ENCODE results near the gene CTXN1. TPM values are rescaled to one million over a fixed set of nuclear protein-coding genes. Genes with fewer than 3 reads are reported as not detected.

CTXN1 gene
- total and polyA plus RNA-seq, 2 donors (not counting 1 experiment from before 2014, with no cell fraction given), result not detected

DNA sequence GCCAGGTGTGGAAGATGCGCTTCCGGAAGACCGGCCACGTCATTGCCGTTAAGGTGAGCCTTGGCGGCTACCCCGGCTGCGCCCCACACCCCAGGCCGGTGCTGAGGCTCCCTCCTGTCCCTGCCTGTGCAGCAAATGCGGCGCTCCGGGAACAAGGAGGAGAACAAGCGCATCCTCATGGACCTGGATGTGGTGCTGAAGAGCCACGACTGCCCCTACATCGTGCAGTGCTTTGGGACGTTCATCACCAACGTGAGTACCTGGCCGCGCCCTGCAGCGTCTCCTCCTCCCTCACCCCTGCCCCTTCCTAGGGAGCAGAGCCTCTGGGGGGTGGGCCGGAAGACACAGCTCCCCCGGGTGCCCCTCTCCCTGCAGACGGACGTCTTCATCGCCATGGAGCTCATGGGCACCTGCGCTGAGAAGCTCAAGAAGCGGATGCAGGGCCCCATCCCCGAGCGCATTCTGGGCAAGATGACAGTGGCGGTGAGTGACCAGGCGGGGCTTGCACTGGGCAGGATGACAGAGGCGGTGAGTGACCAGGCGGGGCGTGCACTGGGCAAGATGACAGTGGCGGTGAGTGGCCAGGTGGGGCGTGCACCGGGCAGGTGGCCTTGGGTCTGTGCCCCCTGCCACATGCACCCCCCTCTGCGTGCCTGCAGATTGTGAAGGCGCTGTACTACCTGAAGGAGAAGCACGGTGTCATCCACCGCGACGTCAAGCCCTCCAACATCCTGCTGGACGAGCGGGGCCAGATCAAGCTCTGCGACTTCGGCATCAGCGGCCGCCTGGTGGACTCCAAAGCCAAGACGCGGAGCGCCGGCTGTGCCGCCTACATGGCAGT, 15.4 kb downstream of the CTXN1 start:
- Mint-ChIP-seq H3K9me3 (ENCODE audit: insufficient read depth) (no peaks in the 10 kb centered on the region), H3K4me3 (no peak overlapping the region), H3K27ac (no peak overlapping the region), H3K4me1 (peaks cover 7% of the 10 kb centered on the region), H3K27me3 (peaks cover 5% of the 10 kb centered on the region)
- H3K27ac ChIP-seq (ENCODE audit: low read length in 2 of 2), result no peak overlapping the region
- no peak overlapping the region for H2AFZ ChIP-seq (ENCODE audit: insufficient read depth, low read depth, low read length, poor library complexity, severe bottlenecking)
- no peak overlapping the region for H3K4me3 ChIP-seq (ENCODE audit: control extremely low read depth in 1 of 5, extremely low read depth in 1 of 5, insufficient read depth in 1 of 5, low read depth in 2 of 5, low read length in 4 of 5)
- peaks cover 3 to 40% of the 10 kb centered on the region in 2 experiments for H3K36me3 ChIP-seq (replicated peaks in 1 of 2; ENCODE audit: control extremely low read depth in 1 of 2, control insufficient read depth in 1 of 2, extremely low read depth in 1 of 2, insufficient read depth in 2 of 2, low read length in 1 of 2)
- intact Hi-C loops (cut with micrococcal nuclease), result no loop called here
- H3K79me2 ChIP-seq (ENCODE audit: control insufficient read depth, insufficient read depth, low read length), result peaks cover 25% of the 10 kb centered on the region
- TF ChIP-seq EZH2 (IDR thresholded peaks at IDR 0.05; ENCODE audit: borderline replicate concordance, insufficient read depth, low read depth, low read length, poor library complexity, severe bottlenecking), result no peak
- TF ChIP-seq, protein P1, sequence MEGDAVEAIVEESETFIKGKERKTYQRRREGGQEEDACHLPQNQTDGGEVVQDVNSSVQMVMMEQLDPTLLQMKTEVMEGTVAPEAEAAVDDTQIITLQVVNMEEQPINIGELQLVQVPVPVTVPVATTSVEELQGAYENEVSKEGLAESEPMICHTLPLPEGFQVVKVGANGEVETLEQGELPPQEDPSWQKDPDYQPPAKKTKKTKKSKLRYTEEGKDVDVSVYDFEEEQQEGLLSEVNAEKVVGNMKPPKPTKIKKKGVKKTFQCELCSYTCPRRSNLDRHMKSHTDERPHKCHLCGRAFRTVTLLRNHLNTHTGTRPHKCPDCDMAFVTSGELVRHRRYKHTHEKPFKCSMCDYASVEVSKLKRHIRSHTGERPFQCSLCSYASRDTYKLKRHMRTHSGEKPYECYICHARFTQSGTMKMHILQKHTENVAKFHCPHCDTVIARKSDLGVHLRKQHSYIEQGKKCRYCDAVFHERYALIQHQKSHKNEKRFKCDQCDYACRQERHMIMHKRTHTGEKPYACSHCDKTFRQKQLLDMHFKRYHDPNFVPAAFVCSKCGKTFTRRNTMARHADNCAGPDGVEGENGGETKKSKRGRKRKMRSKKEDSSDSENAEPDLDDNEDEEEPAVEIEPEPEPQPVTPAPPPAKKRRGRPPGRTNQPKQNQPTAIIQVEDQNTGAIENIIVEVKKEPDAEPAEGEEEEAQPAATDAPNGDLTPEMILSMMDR (IDR thresholded peaks at IDR 0.05), result no peak
- CTCF ChIA-PET, result no interaction called here
- POLR2A ChIA-PET, result interaction anchor here (0.5 kb wide), 1 partner anchor 19 kb away, joined by 4 read pairs; no protein-coding TSS in a partner anchor
- peaks cover 0 to 2% (median 0%) of the 10 kb centered on the region in 3 donors for H3K9me3 ChIP-seq (ENCODE audit: control extremely low read depth in 1 of 3, control insufficient read depth in 2 of 3, insufficient read depth in 1 of 3, low read length in 2 of 3)
- WGBS (ENCODE audit: insufficient coverage), result 98% methylated on average over 48 of the region's 54 CpGs
- peaks cover 85% of the 10 kb centered on the region for H4K20me1 ChIP-seq (ENCODE audit: control insufficient read depth, insufficient read depth, low read length, poor library complexity, severe bottlenecking)
- peaks cover 3 to 4% of the 10 kb centered on the region in 2 donors for H3K4me1 ChIP-seq (ENCODE audit: control insufficient read depth in 2 of 2, insufficient read depth in 2 of 2, low read length in 2 of 2)
- no peak for ATAC-seq (ENCODE audit: low read depth)
- H3K4me2 ChIP-seq (replicated peaks; ENCODE audit: low read depth, low read length, poor library complexity, severe bottlenecking), result no peak overlapping the region
- H3K27me3 ChIP-seq (replicated peaks in 1 of 4; ENCODE audit: control extremely low read depth in 1 of 4, control insufficient read depth in 3 of 4, insufficient read depth in 4 of 4, low read length in 3 of 4), result peaks cover 0 to 10% (median 4%) of the 10 kb centered on the region in 4 experiments
- no peak for DNase-seq
- no peak overlapping the region for H3K9ac ChIP-seq (ENCODE audit: low read length)

DNA sequence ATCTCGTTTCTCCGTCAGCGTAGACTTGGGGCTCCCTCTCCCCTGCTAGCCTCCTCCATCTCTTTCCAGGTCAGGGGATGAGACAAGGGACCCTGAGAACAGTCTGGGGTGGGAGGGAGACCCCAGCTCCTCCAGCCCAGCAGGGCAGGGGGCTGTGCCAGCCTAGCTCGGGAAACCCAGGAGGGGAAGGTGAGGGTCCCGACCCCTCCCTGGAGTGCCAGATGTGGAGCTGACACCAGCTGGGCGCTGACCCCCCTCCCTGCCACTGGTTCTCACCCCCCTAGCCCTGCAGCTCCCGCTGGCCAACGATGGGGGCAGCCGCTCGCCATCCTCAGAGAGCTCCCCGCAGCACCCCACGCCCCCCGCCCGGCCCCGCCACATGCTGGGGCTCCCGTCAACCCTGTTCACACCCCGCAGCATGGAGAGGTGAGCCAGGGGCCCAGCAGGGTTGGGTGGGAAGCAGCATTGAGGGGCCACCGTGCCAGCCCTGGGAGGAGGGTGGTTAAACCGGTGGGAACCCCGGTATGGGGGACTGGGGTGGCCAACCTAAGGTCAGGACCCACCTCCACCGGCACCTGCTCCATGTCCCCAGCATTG, 16.4 kb downstream of the CTXN1 start:
- CTCF ChIA-PET, result no interaction called here
- POLR2A ChIA-PET, result interaction anchor here (0.6 kb wide), 1 partner anchor 47 kb away, joined by 5 read pairs; no protein-coding TSS in a partner anchor
- Histone ChIP-seq H3K79me2 (ENCODE audit: control insufficient read depth, insufficient read depth, low read length) (peaks cover 35% of the 10 kb centered on the region), H3K4me3 (ENCODE audit: control extremely low read depth in 1 of 5, extremely low read depth in 1 of 5, insufficient read depth in 1 of 5, low read depth in 2 of 5, low read length in 4 of 5) (no peak overlapping the region), H3K4me2 (replicated peaks; ENCODE audit: low read depth, low read length, poor library complexity, severe bottlenecking) (no peak overlapping the region), H2AFZ (ENCODE audit: insufficient read depth, low read depth, low read length, poor library complexity, severe bottlenecking) (no peak overlapping the region), H4K20me1 (ENCODE audit: control insufficient read depth, insufficient read depth, low read length, poor library complexity, severe bottlenecking) (peaks cover 93% of the 10 kb centered on the region), H3K4me1 (ENCODE audit: control insufficient read depth in 2 of 2, insufficient read depth in 2 of 2, low read length in 2 of 2) (peaks cover 8 to 10% of the 10 kb centered on the region in 2 donors), H3K27me3 (replicated peaks in 1 of 4; ENCODE audit: control extremely low read depth in 1 of 4, control insufficient read depth in 3 of 4, insufficient read depth in 4 of 4, low read length in 3 of 4) (peaks cover 0 to 2% (median under 1%) of the 10 kb centered on the region in 4 experiments), H3K9me3 (ENCODE audit: control extremely low read depth in 1 of 3, control insufficient read depth in 2 of 3, insufficient read depth in 1 of 3, low read length in 2 of 3) (no peaks in the 10 kb centered on the region), H3K27ac (ENCODE audit: low read length in 2 of 2) (no peak overlapping the region), H3K36me3 (replicated peaks in 1 of 2; ENCODE audit: control extremely low read depth in 1 of 2, control insufficient read depth in 1 of 2, extremely low read depth in 1 of 2, insufficient read depth in 2 of 2, low read length in 1 of 2) (peaks cover 3 to 41% of the 10 kb centered on the region in 2 experiments), H3K9ac (ENCODE audit: low read length) (no peak overlapping the region)
- WGBS (ENCODE audit: insufficient coverage), result 95% methylated on average over 18 of the region's 21 CpGs
- Mint-ChIP-seq H3K4me1 (peaks cover 14% of the 10 kb centered on the region), H3K27me3 (no peaks in the 10 kb centered on the region), H3K9me3 (ENCODE audit: insufficient read depth) (no peaks in the 10 kb centered on the region), H3K4me3 (no peak overlapping the region), H3K27ac (no peak overlapping the region)
- DNase-seq (no peak), ATAC-seq (ENCODE audit: low read depth) (no peak)
- intact Hi-C loops (cut with micrococcal nuclease), result no loop called here
- TF ChIP-seq EZH2 (IDR thresholded peaks at IDR 0.05; ENCODE audit: borderline replicate concordance, insufficient read depth, low read depth, low read length, poor library complexity, severe bottlenecking), result no peak
- TF ChIP-seq, protein P1 (IDR thresholded peaks at IDR 0.05), result no peak
